ENCODE results near the gene PGA3.
"Not testable (repeated sequence)": the region's sequence is repeated elsewhere in the genome, so short reads cannot be mapped to it uniquely, and the experiment has no call there.

Gene PGA3

DNA sequence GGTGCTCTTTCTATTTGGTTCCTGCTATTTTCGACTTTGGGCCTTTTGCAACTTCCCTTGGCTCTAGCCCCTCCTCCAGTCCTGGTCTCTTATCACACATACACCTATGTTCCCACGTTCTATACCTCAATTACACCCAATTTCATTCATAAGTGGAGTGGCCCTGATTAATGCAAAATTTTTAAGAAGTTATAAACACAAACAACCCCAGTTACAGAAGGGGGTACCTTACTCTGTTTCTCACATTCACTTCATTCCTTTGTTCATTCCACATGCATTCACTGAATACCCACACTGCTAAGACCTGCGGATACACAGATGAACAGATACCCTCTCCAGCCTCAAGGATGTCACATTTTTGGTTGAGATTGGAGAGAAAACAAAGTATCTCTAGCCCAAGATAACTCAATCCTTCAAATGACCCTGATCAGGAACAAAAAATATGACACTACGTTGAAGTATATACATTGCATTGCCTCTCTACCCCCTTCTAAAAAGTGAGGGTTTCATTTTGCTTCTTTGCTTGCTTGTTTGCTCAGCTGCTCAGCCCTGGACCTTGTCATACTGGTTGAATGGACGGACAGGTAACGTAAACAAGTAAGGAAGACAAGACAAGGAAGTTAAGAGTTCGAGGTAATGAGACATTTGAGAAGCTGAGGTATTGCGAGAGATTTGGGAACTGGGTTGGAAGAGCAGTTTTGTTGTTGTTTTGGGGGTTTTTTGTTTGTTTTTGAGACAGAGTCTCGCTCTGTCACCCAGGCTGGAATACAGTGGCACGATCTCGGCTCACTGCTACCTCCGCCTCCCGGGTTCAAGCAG lies 38.5 kb upstream of the PGA3 start:
- peaks cover 63% of the 10 kb centered on the region for H3K4me1 Mint-ChIP-seq
- H3K4me3 Mint-ChIP-seq, result peak overlapping the region; percentile 49
- H3K27me3 Mint-ChIP-seq, result no peaks in the 10 kb centered on the region
- no peak for ATAC-seq
- H3K36me3 Mint-ChIP-seq, result no peaks in the 10 kb centered on the region
- H3K27ac Mint-ChIP-seq, result peak overlapping the region; percentile 94
- peaks cover 3% of the 10 kb centered on the region for H3K9me3 Mint-ChIP-seq

DNA sequence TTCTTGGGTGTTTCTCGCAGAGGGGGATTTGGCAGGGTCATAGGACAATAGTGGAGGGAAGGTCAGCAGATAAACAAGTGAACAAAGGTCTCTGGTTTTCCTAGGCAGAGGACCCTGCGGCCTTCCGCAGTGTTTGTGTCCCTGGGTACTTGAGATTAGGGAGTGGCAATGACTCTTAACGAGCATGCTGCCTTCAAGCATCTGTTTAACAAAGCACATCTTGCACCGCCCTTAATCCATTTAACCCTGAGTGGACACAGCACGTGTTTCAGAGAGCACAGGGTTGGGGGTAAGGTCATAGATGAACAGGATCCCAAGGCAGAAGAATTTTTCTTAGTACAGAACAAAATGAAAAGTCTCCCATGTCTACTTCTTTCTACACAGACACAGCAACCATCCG lies 37.5 kb upstream of the PGA3 start:
- Mint-ChIP-seq H3K4me3 (peak overlapping the region; percentile 49), H3K4me1 (peaks cover 54% of the 10 kb centered on the region), H3K27ac (peak overlapping the region; percentile 94)

GRCh38 chr11:61166331-61166730 lies 37.0 kb upstream of the PGA3 start:
- H3K27me3 Mint-ChIP-seq, ATAC-seq, H3K9me3 Mint-ChIP-seq, H3K27ac Mint-ChIP-seq, H3K36me3 Mint-ChIP-seq: not testable (repeated sequence)
- H3K4me3 Mint-ChIP-seq, result peak overlapping the region; percentile 18
- H3K4me1 Mint-ChIP-seq, result peaks cover 53% of the 10 kb centered on the region

More for the DNA sequence above, 37.5 kb upstream of the PGA3 start:
- ATAC-seq, H3K27me3 Mint-ChIP-seq, H3K36me3 Mint-ChIP-seq, H3K9me3 Mint-ChIP-seq: not testable (repeated sequence)

DNA sequence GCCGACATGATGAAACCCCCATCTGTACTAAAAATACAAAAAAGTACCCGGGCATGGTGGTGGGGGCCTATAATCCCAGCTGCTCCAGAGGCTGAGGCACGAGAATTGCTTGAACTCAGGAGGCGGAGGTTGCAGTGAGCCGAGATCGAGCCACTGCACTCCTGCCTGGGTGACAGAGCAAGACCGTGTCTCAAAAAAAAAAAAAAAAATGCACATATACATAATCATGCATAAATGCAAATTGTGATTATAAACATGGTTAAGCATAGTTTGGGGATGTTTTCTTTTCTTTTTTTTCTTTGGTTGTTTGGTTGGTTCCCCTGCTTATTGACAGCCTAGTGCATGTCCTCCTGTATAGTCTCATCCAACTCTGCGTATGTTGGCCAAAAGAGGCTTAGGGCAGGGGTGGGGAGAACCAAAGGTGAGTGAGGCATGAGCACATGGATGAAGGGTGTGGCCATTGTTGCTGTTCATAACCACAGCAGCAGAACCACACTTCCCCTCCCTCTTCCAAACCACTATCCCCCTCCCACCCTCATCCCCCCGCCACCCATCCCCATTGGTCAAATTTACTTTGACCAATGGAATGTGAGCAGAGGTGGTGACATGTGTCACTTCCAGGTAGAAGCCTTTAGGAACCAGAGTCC lies 35.1 kb upstream of the PGA3 start:
- H3K36me3 Mint-ChIP-seq, result no peaks in the 10 kb centered on the region
- no peak overlapping the region for H3K4me3 Mint-ChIP-seq
- no peak for ATAC-seq
- H3K4me1 Mint-ChIP-seq, result peaks cover 49% of the 10 kb centered on the region
- H3K27me3 Mint-ChIP-seq, result no peaks in the 10 kb centered on the region
- H3K9me3 Mint-ChIP-seq, result peaks cover 4% of the 10 kb centered on the region
- peak overlapping the region; percentile 81 for H3K27ac Mint-ChIP-seq

DNA sequence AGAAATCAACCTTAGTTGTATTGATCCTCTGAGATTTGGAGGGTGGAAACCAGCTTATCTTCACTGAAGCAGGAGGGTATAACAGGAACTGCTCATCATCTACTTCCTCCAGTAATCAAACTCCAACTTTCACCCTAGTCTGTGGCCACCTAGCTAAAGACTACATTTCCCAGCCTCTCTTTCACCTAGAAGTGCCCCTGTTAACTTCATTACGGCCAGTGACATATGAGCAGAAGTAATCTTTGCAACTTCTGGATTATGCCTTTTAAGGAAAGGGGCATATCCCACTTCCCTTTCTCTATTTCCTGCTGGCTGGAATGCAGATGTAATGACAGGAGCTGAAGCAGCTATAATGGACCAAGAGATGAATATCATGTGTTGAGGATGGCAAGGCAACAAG lies 34.5 kb upstream of the PGA3 start:
- no peak overlapping the region for H3K27ac Mint-ChIP-seq

DNA sequence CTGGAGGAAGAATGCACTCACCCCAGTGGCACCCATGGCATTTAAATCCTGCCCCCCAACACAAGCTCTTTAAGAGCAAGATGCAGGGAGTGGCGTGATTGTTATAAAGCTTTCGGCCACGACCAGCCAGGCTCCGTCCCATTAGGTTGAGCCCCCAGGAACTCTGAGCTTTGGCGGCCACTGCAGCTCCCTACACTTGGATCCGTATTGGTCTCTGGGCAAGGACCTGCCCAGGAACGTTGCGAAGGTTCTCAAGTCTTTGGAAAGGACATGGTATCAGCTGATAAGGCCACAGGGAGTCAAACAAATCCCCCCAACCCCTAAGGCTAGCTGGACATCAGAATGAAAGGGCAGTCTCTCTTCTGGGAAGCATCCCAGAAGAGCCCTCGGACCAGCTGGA lies 32.7 kb upstream of the PGA3 start:
- Mint-ChIP-seq H3K4me1 (peaks cover 26% of the 10 kb centered on the region), H3K4me3 (no peak overlapping the region), H3K9me3 (peaks cover 3% of the 10 kb centered on the region), H3K27me3 (no peaks in the 10 kb centered on the region), H3K27ac (no peak overlapping the region), H3K36me3 (no peaks in the 10 kb centered on the region)
- ATAC-seq, result no peak

More for the DNA sequence above, 34.5 kb upstream of the PGA3 start:
- H3K4me1 Mint-ChIP-seq, result peaks cover 43% of the 10 kb centered on the region
- H3K4me3 Mint-ChIP-seq, result no peak overlapping the region
- ATAC-seq, result no peak
- no peaks in the 10 kb centered on the region for H3K36me3 Mint-ChIP-seq
- H3K27me3 Mint-ChIP-seq, result no peaks in the 10 kb centered on the region
- H3K9me3 Mint-ChIP-seq, result peaks cover 6% of the 10 kb centered on the region

DNA sequence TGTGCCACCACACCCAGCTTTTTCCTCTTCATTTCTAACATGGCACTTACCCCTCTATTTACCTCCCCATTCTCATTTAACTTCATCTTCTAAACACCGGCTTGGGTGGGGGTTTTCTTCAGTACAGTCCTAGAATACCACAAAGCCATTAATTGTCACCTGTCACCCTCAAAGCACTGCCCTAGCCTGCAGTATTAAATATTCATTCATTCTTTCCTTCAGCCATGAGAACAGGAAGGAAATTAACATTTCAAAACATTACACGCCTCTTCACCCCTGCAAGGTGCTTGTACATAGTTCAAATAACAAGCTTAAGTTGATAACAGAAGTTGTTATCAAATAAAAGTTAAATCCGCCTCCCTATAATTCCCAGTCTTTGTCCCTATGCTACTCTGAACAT lies 31.4 kb upstream of the PGA3 start:
- peak overlapping the region; percentile 31 for H3K27ac Mint-ChIP-seq
- H3K9me3 Mint-ChIP-seq, result peaks cover 3% of the 10 kb centered on the region
- peaks cover 25% of the 10 kb centered on the region for H3K4me1 Mint-ChIP-seq
- H3K27me3 Mint-ChIP-seq, result no peaks in the 10 kb centered on the region
- no peaks in the 10 kb centered on the region for H3K36me3 Mint-ChIP-seq
- no peak for ATAC-seq
- H3K4me3 Mint-ChIP-seq, result no peak overlapping the region

DNA sequence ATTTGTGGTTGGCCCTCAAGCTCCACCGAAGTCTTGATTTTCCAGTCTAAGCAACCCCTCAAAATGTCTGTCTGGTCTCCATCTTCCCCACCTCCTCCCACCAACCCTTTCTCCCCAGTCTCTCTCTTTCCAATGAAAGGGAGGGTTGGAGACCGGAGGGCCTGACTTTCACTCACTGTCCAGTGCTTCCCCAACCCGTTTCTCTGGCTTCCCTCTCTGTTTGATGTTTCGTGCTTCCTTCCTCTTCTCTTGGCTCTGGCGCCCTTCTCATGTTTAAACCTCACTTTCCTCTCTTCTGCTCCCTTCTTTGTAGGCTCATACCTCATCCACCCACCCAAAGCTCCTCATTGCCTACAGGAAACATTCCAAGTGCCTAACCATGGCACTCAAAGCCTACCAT lies 31.0 kb upstream of the PGA3 start:
- ATAC-seq, result no peak
- peak overlapping the region; percentile 31 for H3K27ac Mint-ChIP-seq
- peaks cover 23% of the 10 kb centered on the region for H3K4me1 Mint-ChIP-seq

DNA sequence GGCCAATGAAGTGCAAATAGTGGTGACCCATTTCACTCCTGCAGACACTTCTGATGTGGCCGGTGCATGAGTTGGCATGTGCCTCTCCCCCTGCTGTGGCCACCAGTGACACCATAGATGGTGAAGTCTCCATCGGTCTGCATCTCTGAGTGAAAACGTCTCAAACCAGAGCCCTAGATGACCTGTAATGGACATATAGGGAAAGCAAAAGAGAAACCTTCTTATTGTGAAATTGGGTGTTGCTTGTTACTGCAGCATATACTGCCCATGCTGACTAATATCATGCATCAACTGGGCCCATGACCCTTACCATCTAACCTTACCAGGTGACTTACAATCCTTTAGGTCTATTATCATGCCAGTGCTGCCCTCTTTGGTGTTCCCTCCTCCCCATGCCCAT lies 30.4 kb upstream of the PGA3 start:
- Mint-ChIP-seq H3K36me3 (no peaks in the 10 kb centered on the region), H3K27me3 (no peaks in the 10 kb centered on the region), H3K4me1 (peaks cover 18% of the 10 kb centered on the region), H3K4me3 (no peak overlapping the region), H3K9me3 (peaks cover 3% of the 10 kb centered on the region), H3K27ac (peak overlapping the region; percentile 31)
- ATAC-seq, result no peak

More for the DNA sequence above, 31.0 kb upstream of the PGA3 start:
- Mint-ChIP-seq H3K27me3 (no peaks in the 10 kb centered on the region), H3K36me3 (no peaks in the 10 kb centered on the region), H3K9me3 (peaks cover 3% of the 10 kb centered on the region), H3K4me3 (no peak overlapping the region)

GRCh38 chr11:61173456-61173855 lies 29.9 kb upstream of the PGA3 start:
- Mint-ChIP-seq H3K27me3 (no peaks in the 10 kb centered on the region), H3K36me3 (no peaks in the 10 kb centered on the region), H3K4me3 (no peak overlapping the region), H3K27ac (no peak overlapping the region), H3K4me1 (peaks cover 14% of the 10 kb centered on the region), H3K9me3 (peaks cover 3% of the 10 kb centered on the region)
- no peak for ATAC-seq

- Mint-ChIP-seq H3K9me3 (peaks cover 3% of the 10 kb centered on the region), H3K27me3 (no peaks in the 10 kb centered on the region), H3K4me3 (no peak overlapping the region), H3K4me1 (peaks cover 14% of the 10 kb centered on the region), H3K27ac (no peak overlapping the region), H3K36me3 (no peaks in the 10 kb centered on the region)
- no peak for ATAC-seq
Measured at GRCh38 chr11:61174273-61174672, 29.0 kb upstream of the PGA3 start.

- H3K36me3 Mint-ChIP-seq, result no peaks in the 10 kb centered on the region
- ATAC-seq, result no peak
- no peaks in the 10 kb centered on the region for H3K27me3 Mint-ChIP-seq
- peaks cover 14% of the 10 kb centered on the region for H3K4me1 Mint-ChIP-seq
- H3K27ac Mint-ChIP-seq, result no peak overlapping the region
- no peak overlapping the region for H3K4me3 Mint-ChIP-seq
- H3K9me3 Mint-ChIP-seq, result peaks cover 3% of the 10 kb centered on the region
Measured at GRCh38 chr11:61174949-61175348, 28.4 kb upstream of the PGA3 start.

- Mint-ChIP-seq H3K27me3 (no peaks in the 10 kb centered on the region), H3K9me3 (peaks cover 3% of the 10 kb centered on the region), H3K36me3 (no peaks in the 10 kb centered on the region), H3K27ac (no peak overlapping the region), H3K4me3 (no peak overlapping the region), H3K4me1 (peaks cover 14% of the 10 kb centered on the region)
- no peak for ATAC-seq
Measured at GRCh38 chr11:61176446-61176845, 26.9 kb upstream of the PGA3 start.

- not testable (repeated sequence) for H3K27ac Mint-ChIP-seq, H3K27me3 Mint-ChIP-seq, H3K4me3 Mint-ChIP-seq, H3K36me3 Mint-ChIP-seq, H3K4me1 Mint-ChIP-seq, H3K9me3 Mint-ChIP-seq, ATAC-seq
Measured at GRCh38 chr11:61180205-61180604, 23.1 kb upstream of the PGA3 start.

DNA sequence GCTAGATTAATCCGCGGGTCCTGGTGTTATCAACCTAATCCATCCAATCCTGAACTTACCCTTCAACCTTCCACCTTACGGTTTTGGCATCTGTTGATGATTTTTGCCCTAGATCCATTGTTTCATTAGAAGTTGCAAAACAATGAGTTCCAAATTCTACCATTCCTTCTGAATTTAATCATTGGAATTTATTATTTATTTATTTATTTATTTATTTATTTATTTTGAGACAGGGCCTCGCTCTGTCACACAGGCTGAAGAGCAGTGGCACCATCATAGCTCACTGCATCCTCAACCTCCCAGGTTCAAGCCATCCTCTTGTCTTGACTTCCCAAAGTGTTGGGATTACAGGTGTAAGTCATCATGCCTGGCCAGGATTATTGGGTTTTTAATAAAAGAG lies 21.8 kb upstream of the PGA3 start:
- no peak overlapping the region for H3K4me3 Mint-ChIP-seq
- H3K36me3 Mint-ChIP-seq, result no peaks in the 10 kb centered on the region
- H3K27ac Mint-ChIP-seq, result no peak overlapping the region
- H3K27me3 Mint-ChIP-seq, result no peaks in the 10 kb centered on the region
- no peaks in the 10 kb centered on the region for H3K4me1 Mint-ChIP-seq
- no peak for ATAC-seq
- no peaks in the 10 kb centered on the region for H3K9me3 Mint-ChIP-seq

- no peak for ATAC-seq
- H3K4me1 Mint-ChIP-seq, result peaks cover 6% of the 10 kb centered on the region
- H3K27ac Mint-ChIP-seq, result no peak overlapping the region
- H3K9me3 Mint-ChIP-seq, result no peaks in the 10 kb centered on the region
- H3K36me3 Mint-ChIP-seq, result no peaks in the 10 kb centered on the region
- H3K4me3 Mint-ChIP-seq, result no peak overlapping the region
- no peaks in the 10 kb centered on the region for H3K27me3 Mint-ChIP-seq
Measured at GRCh38 chr11:61183645-61184044, 19.7 kb upstream of the PGA3 start.

All from stimulated activated memory B cell treated with anti-CD40 and anti-IgM and Interleukin-4, amounts not matched to agents 10 μg/mL and 1 μg/mL and 100 μg/mL, for 72 hours (primary cell).